T-cell (primary cell): ENCODE results near the gene CDK18. TPM values are rescaled to one million over a fixed set of nuclear protein-coding genes. Genes with fewer than 3 reads are reported as not detected.

ENCODE experiments used
- ATAC-seq, 4 experiments: fragments of 200-7000 bp in 3 of 4; fragments of 150-1000 bp in 1 of 4; cut with Tn5 transposase; replicated peaks in 1 of 4; 1 replicate in 3 of 4; 2 replicates in 1 of 4; pipeline ENCODE4 v1.10.0; 2021; ENCODE audit warnings: moderate library complexity in 3 of 4, mild to moderate bottlenecking in 2 of 4, moderate number of reproducible peaks in 1 of 4
- CTCF ChIA-PET, 2 donors: fragments of 300-600 bp; sonication (Branson Sonifier 250); formaldehyde crosslinking; loops; one replicate each; lab custom pipeline; 2022; ENCODE audit warnings: antibody characterized with exemption in 2 of 2; lab: Charles Lee
- POLR2A ChIA-PET, 2 donors: fragments of 300-600 bp; sonication (Branson Sonifier 250); formaldehyde crosslinking; loops; one replicate each; lab custom pipeline; 2022; ENCODE audit warnings: antibody characterized with exemption in 2 of 2; lab: Charles Lee
- DNase-seq, 35 experiments: peaks; one replicate each; pipeline versions ENCODE4 v3.0.0 to v3.0.0-alpha.2; 2013 to 2023
- H3K27ac ChIP-seq: one replicate; pipeline ENCODE4 v1.5.1; 2013; ENCODE audit warnings: low read length
- H3K27me3 ChIP-seq, 2 experiments: replicated peaks in 1 of 2; 1 replicate in 1 of 2; 2 replicates in 1 of 2; pipeline versions ENCODE4 v1.6.1 to v1.7.0; 2013; ENCODE audit warnings: low read length in 1 of 2, mixed read lengths in 1 of 2; ENCODE audit not compliant: control insufficient read depth in 2 of 2, insufficient read depth in 2 of 2; ENCODE audit errors: extremely low read depth in 1 of 2
- H3K36me3 ChIP-seq, 2 donors: 1 replicate in 1 of 2; 2 replicates in 1 of 2; pipeline versions ENCODE4 v1.6.1 to v1.7.0; 2013; ENCODE audit warnings: low read length in 1 of 2; ENCODE audit not compliant: control insufficient read depth in 2 of 2, insufficient read depth in 1 of 2; ENCODE audit errors: extremely low read depth in 1 of 2
- H3K4me1 ChIP-seq, 2 experiments: 1 replicate in 1 of 2; 2 replicates in 1 of 2; pipeline versions ENCODE4 v1.6.1 to v1.7.0; 2013; ENCODE audit warnings: low read length in 2 of 2, mixed read lengths in 1 of 2; ENCODE audit not compliant: insufficient read depth in 2 of 2, control insufficient read depth in 1 of 2; ENCODE audit errors: extremely low read depth in 1 of 2
- H3K4me3 ChIP-seq, 2 donors: 1 replicate in 1 of 2; 2 replicates in 1 of 2; pipeline versions ENCODE4 v1.5.1 to v1.7.0; 2013; ENCODE audit warnings: mild to moderate bottlenecking in 2 of 2, low read length in 1 of 2, moderate library complexity in 1 of 2; ENCODE audit not compliant: control insufficient read depth in 1 of 2; ENCODE audit errors: extremely low read depth in 1 of 2
- H3K9me3 ChIP-seq: 2 replicates; pipeline ENCODE4 v1.7.0; 2013
- H3K27ac Mint-ChIP-seq, 2 donors: one replicate each; pipeline ENCODE4 v1.8.0; 2020 to 2021; ENCODE audit warnings: mild to moderate bottlenecking in 2 of 2, mixed read lengths in 2 of 2
- H3K27me3 Mint-ChIP-seq, 2 donors: one replicate each; pipeline ENCODE4 v1.8.0; 2021 to 2022; ENCODE audit warnings: mixed read lengths in 2 of 2
- H3K36me3 Mint-ChIP-seq: one replicate; pipeline ENCODE4 v1.8.0; 2021; ENCODE audit warnings: mixed read lengths
- H3K4me1 Mint-ChIP-seq, 3 donors: one replicate each; pipeline ENCODE4 v1.8.0; 2020 to 2022; ENCODE audit warnings: mixed read lengths in 3 of 3, mild to moderate bottlenecking in 1 of 3
- H3K4me3 Mint-ChIP-seq, 3 donors: one replicate each; pipeline ENCODE4 v1.8.0; 2020 to 2022; ENCODE audit warnings: mild to moderate bottlenecking in 3 of 3, mixed read lengths in 3 of 3, moderate library complexity in 3 of 3
- H3K9me3 Mint-ChIP-seq, 3 donors: one replicate each; pipeline ENCODE4 v1.8.0; 2020 to 2022; ENCODE audit warnings: mixed read lengths in 3 of 3
- WGBS: methylation state at CpG from one replicate; pipeline ENCODE4 v1.1.5; 2013; ENCODE audit warnings: missing lambda C conversion rate; ENCODE audit not compliant: insufficient coverage; 5-methylcytosine and 5-hydroxymethylcytosine counted together
- total RNA-seq, 35 experiments: library from RNA in 6 of 35; stranded (reverse) in 6 of 35; fragments of 120-200 nt in 1 of 35; gene quantifications; one replicate each; pipeline versions ENCODE4 v1.2.1 to v1.2.4 and lab custom pipeline; 2013 to 2026

CDK18 gene
- total RNA-seq, 5 donors from 2014 or later (not counting 1 experiment from before 2014, with no cell fraction given), result 1.7 to 4.6 (median 2.1) TPM

DNA sequence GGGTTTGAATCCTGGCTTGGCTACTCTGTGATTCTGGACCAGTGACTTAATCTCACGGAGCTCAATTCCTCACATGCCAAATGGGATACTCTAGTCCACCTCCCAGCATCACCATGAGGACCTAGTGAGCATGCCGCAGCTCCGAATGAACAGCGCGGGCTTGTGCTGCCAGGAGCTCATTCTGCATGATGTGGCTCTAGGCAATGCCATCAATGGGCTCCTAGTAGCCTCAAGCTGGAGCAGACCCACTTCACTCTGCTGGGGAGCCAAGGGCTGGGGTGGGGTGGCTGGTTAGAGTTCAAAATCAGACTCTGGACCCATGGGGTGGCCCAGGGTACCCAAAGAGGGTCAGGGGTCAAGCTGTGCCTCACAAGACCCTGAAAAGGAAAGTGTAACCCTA lies 41.5 kb downstream of the CDK18 start:
- Mint-ChIP-seq H3K4me3 (no peak overlapping the region), H3K27ac (no peak overlapping the region), H3K4me1 (peaks cover 0 to 7% (median 5%) of the 10 kb centered on the region in 3 donors), H3K27me3 (peaks cover 38 to 76% of the 10 kb centered on the region in 2 donors), H3K36me3 (no peaks in the 10 kb centered on the region), H3K9me3 (no peaks in the 10 kb centered on the region)
- no peak for ATAC-seq
- Histone ChIP-seq H3K36me3 (no peaks in the 10 kb centered on the region), H3K27me3 (peaks cover 5 to 78% of the 10 kb centered on the region in 2 experiments), H3K4me3 (no peak overlapping the region), H3K4me1 (peaks cover 0 to 3% of the 10 kb centered on the region in 2 experiments), H3K27ac (no peak overlapping the region), H3K9me3 (no peaks in the 10 kb centered on the region)
- WGBS, result 93% methylated on average over 5 of the region's 5 CpGs
- POLR2A ChIA-PET, result no interaction called here
- peak in 1 of 35 experiments; percentile 19 for DNase-seq
- CTCF ChIA-PET, result no interaction called here

DNA sequence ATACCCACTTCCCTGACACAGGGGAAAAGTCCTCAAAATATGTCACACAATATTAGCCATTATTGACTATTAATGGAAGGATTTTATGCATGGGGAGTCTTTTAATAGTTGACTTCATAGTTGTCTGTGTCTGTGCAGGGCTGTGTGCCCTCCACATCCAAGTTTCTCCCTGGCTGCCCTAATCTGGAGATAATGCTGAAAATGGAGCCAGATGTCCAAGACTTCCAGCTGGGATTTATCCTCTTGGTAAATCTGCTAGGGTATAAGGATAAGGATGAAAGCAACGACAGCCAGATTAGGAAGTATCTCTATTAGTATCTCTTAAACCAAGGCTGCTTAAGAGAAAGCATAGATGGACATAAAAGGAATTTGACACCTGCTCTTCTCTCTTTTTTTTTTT lies 42.1 kb downstream of the CDK18 start:
- Histone ChIP-seq H3K27ac (no peak overlapping the region), H3K4me1 (peaks cover 0 to 3% of the 10 kb centered on the region in 2 experiments), H3K36me3 (no peaks in the 10 kb centered on the region), H3K4me3 (no peak overlapping the region), H3K27me3 (peaks cover 5 to 72% of the 10 kb centered on the region in 2 experiments), H3K9me3 (no peaks in the 10 kb centered on the region)
- ATAC-seq (no peak), DNase-seq (no peak)
- CTCF ChIA-PET, result no interaction called here
- H3K27ac Mint-ChIP-seq, result no peak overlapping the region
- peaks cover 36 to 71% of the 10 kb centered on the region in 2 donors for H3K27me3 Mint-ChIP-seq
- H3K9me3 Mint-ChIP-seq, result no peaks in the 10 kb centered on the region
- H3K4me3 Mint-ChIP-seq, result no peak overlapping the region
- POLR2A ChIA-PET, result no interaction called here
- no peaks in the 10 kb centered on the region for H3K36me3 Mint-ChIP-seq
- no CpG with 5 or more reads among the region's 1 CpG for WGBS
- peaks cover 0 to 7% (median 5%) of the 10 kb centered on the region in 3 donors for H3K4me1 Mint-ChIP-seq

- Histone ChIP-seq H3K27ac (no peak overlapping the region), H3K4me1 (peaks cover 0 to under 1% of the 10 kb centered on the region in 2 experiments), H3K9me3 (no peaks in the 10 kb centered on the region), H3K36me3 (no peaks in the 10 kb centered on the region), H3K4me3 (no peak overlapping the region), H3K27me3 (peaks cover 5 to 63% of the 10 kb centered on the region in 2 experiments)
- Mint-ChIP-seq H3K27ac (no peak overlapping the region), H3K4me1 (peaks cover 0 to 6% (median 5%) of the 10 kb centered on the region in 3 donors), H3K9me3 (no peaks in the 10 kb centered on the region), H3K36me3 (no peaks in the 10 kb centered on the region), H3K4me3 (no peak overlapping the region), H3K27me3 (peaks cover 37 to 65% of the 10 kb centered on the region in 2 donors)
- 74% methylated on average over 11 of the region's 15 CpGs for WGBS
- DNase-seq (no peak), ATAC-seq (no peak)
- POLR2A ChIA-PET, result no interaction called here
- CTCF ChIA-PET, result interaction anchor here in 1 of 2 donors (0.6 kb wide), 1 partner anchor 8 kb away, joined by 4 read pairs; no protein-coding TSS in a partner anchor
Observed at GRCh38 chr1:205547936-205548827, 43.7 kb downstream of the CDK18 start.

- Mint-ChIP-seq H3K36me3 (peaks cover 3% of the 10 kb centered on the region), H3K27ac (no peak overlapping the region), H3K9me3 (peaks cover 5 to 13% (median 12%) of the 10 kb centered on the region in 3 donors), H3K4me3 (no peak overlapping the region), H3K4me1 (no peaks in the 10 kb centered on the region), H3K27me3 (peaks cover 53 to 57% of the 10 kb centered on the region in 2 donors)
- ATAC-seq (no peak), DNase-seq (no peak)
- Histone ChIP-seq H3K36me3 (no peaks in the 10 kb centered on the region), H3K4me3 (no peak overlapping the region), H3K4me1 (no peaks in the 10 kb centered on the region), H3K9me3 (peaks cover 7% of the 10 kb centered on the region), H3K27me3 (peaks cover 0 to 30% of the 10 kb centered on the region in 2 experiments), H3K27ac (no peak overlapping the region)
- ChIA-PET CTCF (interaction anchor here in 1 of 2 donors (0.7 kb wide), 1 partner anchor 505 kb away, joined by 3 read pairs; no protein-coding TSS in a partner anchor), POLR2A (interaction anchor here in 1 of 2 donors (0.6 kb wide), 1 partner anchor 1687 kb away, joined by 10 read pairs; no protein-coding TSS in a partner anchor)
- WGBS, result no CpG with 5 or more reads among the region's 3 CpGs
Observed at GRCh38 chr1:205554026-205554811, 49.8 kb downstream of the CDK18 start.

GRCh38 chr1:205561501-205562203 lies 57.2 kb downstream of the CDK18 start:
- H3K4me3 Mint-ChIP-seq, result no peak overlapping the region
- Histone ChIP-seq H3K27ac (no peak overlapping the region), H3K4me1 (no peaks in the 10 kb centered on the region), H3K36me3 (no peaks in the 10 kb centered on the region), H3K4me3 (no peak overlapping the region), H3K27me3 (peaks cover 2 to 19% of the 10 kb centered on the region in 2 experiments), H3K9me3 (no peaks in the 10 kb centered on the region)
- no CpG with 5 or more reads among the region's 1 CpG for WGBS
- H3K4me1 Mint-ChIP-seq, result no peaks in the 10 kb centered on the region
- H3K27me3 Mint-ChIP-seq, result peaks cover 50 to 51% of the 10 kb centered on the region in 2 donors
- ChIA-PET CTCF (interaction anchor here in 1 of 2 donors (1.0 kb wide), 1 partner anchor 1680 kb away, joined by 3 read pairs; no protein-coding TSS in a partner anchor), POLR2A (no interaction called here)
- H3K36me3 Mint-ChIP-seq, result no peaks in the 10 kb centered on the region
- DNase-seq (no peak), ATAC-seq (no peak)
- H3K27ac Mint-ChIP-seq, result no peak overlapping the region
- H3K9me3 Mint-ChIP-seq, result peaks cover 0 to 13% (median 10%) of the 10 kb centered on the region in 3 donors
